ENCODE data around the gene GTF3C4.

GTF3C4 gene

GRCh38 chr9:132634327-132634726 lies 35.9 kb upstream of the GTF3C4 start:
- H3K36me3 ChIP-seq (ENCODE audit: control insufficient read depth, insufficient read depth, low read length): peaks cover 13% of the 10 kb centered on the region
- H3K9me3 ChIP-seq (ENCODE audit: control insufficient read depth, insufficient read depth, low read length): no peaks in the 10 kb centered on the region
- H3K27me3 ChIP-seq (ENCODE audit: control insufficient read depth, insufficient read depth, low read length): no peaks in the 10 kb centered on the region
- H3K4me1 ChIP-seq (ENCODE audit: control insufficient read depth, insufficient read depth, low read length): no peaks in the 10 kb centered on the region
- no peak overlapping the region for H3K9ac ChIP-seq (ENCODE audit: low read depth, low read length)
- no peak overlapping the region for H3K4me3 ChIP-seq (ENCODE audit: low read depth, low read length)

DNA sequence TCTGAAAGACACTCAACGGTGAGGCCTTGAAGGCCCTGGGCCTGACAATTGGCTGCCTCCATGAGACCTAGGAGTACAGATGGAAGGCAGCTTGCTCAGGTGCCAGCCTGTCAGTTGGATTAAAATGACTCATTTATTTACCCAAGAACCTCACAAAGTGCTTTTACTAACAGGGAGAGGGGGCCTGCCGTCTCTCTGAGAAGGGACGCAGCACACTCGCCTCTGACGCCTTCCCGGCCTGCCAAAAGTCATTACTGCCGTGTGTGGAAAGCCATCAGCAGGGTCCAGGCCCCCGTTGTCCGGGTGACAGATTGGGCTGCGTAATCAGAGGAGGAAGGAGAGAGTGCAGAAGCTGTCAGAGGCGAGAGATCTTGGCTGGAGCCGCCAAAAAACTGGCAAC lies 32.9 kb upstream of the GTF3C4 start:
- Histone ChIP-seq H3K36me3 (ENCODE audit: control insufficient read depth, insufficient read depth, low read length) (peaks cover 5% of the 10 kb centered on the region), H3K9ac (ENCODE audit: low read depth, low read length) (no peak overlapping the region), H3K4me1 (ENCODE audit: control insufficient read depth, insufficient read depth, low read length) (no peaks in the 10 kb centered on the region), H3K4me3 (ENCODE audit: low read depth, low read length) (no peak overlapping the region), H3K9me3 (ENCODE audit: control insufficient read depth, insufficient read depth, low read length) (no peaks in the 10 kb centered on the region), H3K27me3 (ENCODE audit: control insufficient read depth, insufficient read depth, low read length) (no peaks in the 10 kb centered on the region)

DNA sequence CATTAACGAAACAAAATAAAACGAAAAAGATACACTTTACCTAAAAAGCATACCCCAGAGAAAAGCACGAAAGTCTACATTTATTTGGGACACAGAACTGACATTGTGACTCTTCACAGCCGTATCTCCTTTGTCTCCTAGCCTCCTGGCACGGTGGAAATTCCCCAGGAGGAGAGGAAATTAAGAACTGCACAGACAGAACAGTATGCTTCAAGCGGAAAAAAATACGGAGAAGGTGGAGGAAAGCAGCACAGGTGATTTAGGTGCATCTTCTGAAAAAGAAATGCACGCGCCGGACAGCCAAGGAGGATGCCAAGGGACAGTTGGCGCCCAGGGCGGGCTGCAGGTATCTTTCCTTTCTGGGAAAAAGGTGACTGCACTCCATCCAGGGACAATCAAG lies 32.5 kb upstream of the GTF3C4 start:
- Histone ChIP-seq H3K4me3 (ENCODE audit: low read depth, low read length) (no peak overlapping the region), H3K9me3 (ENCODE audit: control insufficient read depth, insufficient read depth, low read length) (no peaks in the 10 kb centered on the region), H3K36me3 (ENCODE audit: control insufficient read depth, insufficient read depth, low read length) (peaks cover 5% of the 10 kb centered on the region), H3K4me1 (ENCODE audit: control insufficient read depth, insufficient read depth, low read length) (no peaks in the 10 kb centered on the region), H3K9ac (ENCODE audit: low read depth, low read length) (no peak overlapping the region), H3K27me3 (ENCODE audit: control insufficient read depth, insufficient read depth, low read length) (no peaks in the 10 kb centered on the region)

DNA sequence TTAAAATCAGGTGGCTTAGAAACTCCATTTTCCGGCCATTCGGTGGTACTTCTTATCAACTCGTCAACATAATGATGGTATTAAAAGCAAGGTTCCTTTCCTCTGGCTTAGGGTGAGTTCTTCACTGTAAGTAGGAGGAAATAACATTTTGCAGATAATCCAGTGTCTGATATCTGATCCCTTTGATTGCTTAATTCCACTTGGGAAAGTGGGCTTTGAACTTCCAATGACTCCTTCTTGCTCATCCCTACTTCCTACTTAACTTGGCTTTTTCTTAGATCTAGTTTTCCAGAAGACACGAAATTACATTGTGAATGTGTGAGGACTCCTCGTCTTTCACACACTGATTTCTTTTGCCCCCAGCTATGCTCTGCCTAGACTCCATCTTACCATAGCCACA lies 32.0 kb upstream of the GTF3C4 start:
- no peak overlapping the region for H3K4me3 ChIP-seq (ENCODE audit: low read depth, low read length)
- H3K36me3 ChIP-seq (ENCODE audit: control insufficient read depth, insufficient read depth, low read length): peaks cover 5% of the 10 kb centered on the region
- H3K9ac ChIP-seq (ENCODE audit: low read depth, low read length): no peak overlapping the region
- no peaks in the 10 kb centered on the region for H3K27me3 ChIP-seq (ENCODE audit: control insufficient read depth, insufficient read depth, low read length)
- no peaks in the 10 kb centered on the region for H3K4me1 ChIP-seq (ENCODE audit: control insufficient read depth, insufficient read depth, low read length)
- no peaks in the 10 kb centered on the region for H3K9me3 ChIP-seq (ENCODE audit: control insufficient read depth, insufficient read depth, low read length)

DNA sequence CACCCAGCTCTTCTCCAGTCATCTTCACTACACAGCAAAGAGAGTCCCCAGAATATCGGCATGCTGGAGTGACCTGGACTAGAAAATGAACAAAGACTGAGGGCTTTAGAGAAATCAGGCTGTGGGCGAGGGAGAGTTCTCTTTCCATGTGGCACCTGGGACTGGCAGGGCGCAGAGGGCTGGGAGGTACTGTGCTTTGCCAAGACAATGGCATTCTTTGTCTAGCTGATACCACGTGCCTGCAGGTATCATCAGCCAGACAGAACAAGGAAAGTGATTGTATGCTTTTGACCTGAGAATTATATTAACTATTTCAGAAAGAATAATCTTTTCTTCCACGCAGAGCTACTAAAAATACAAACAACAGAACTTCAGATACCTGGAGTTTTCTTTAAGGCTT lies 30.9 kb upstream of the GTF3C4 start:
- Histone ChIP-seq H3K4me1 (ENCODE audit: control insufficient read depth, insufficient read depth, low read length) (no peaks in the 10 kb centered on the region), H3K9me3 (ENCODE audit: control insufficient read depth, insufficient read depth, low read length) (no peaks in the 10 kb centered on the region), H3K4me3 (ENCODE audit: low read depth, low read length) (no peak overlapping the region), H3K9ac (ENCODE audit: low read depth, low read length) (no peak overlapping the region), H3K36me3 (ENCODE audit: control insufficient read depth, insufficient read depth, low read length) (peaks cover 5% of the 10 kb centered on the region), H3K27me3 (ENCODE audit: control insufficient read depth, insufficient read depth, low read length) (no peaks in the 10 kb centered on the region)

GRCh38 chr9:132641216-132641615 lies 29.0 kb upstream of the GTF3C4 start:
- no peak overlapping the region for H3K4me3 ChIP-seq (ENCODE audit: low read depth, low read length)
- no peaks in the 10 kb centered on the region for H3K9me3 ChIP-seq (ENCODE audit: control insufficient read depth, insufficient read depth, low read length)
- no peak overlapping the region for H3K9ac ChIP-seq (ENCODE audit: low read depth, low read length)
- peaks cover 15% of the 10 kb centered on the region for H3K36me3 ChIP-seq (ENCODE audit: control insufficient read depth, insufficient read depth, low read length)
- no peaks in the 10 kb centered on the region for H3K27me3 ChIP-seq (ENCODE audit: control insufficient read depth, insufficient read depth, low read length)
- H3K4me1 ChIP-seq (ENCODE audit: control insufficient read depth, insufficient read depth, low read length): no peaks in the 10 kb centered on the region

GRCh38 chr9:132644251-132644650 lies 26.0 kb upstream of the GTF3C4 start:
- no peaks in the 10 kb centered on the region for H3K9me3 ChIP-seq (ENCODE audit: control insufficient read depth, insufficient read depth, low read length)
- no peak overlapping the region for H3K9ac ChIP-seq (ENCODE audit: low read depth, low read length)
- no peaks in the 10 kb centered on the region for H3K27me3 ChIP-seq (ENCODE audit: control insufficient read depth, insufficient read depth, low read length)
- H3K4me1 ChIP-seq (ENCODE audit: control insufficient read depth, insufficient read depth, low read length): no peaks in the 10 kb centered on the region
- no peak overlapping the region for H3K4me3 ChIP-seq (ENCODE audit: low read depth, low read length)
- H3K36me3 ChIP-seq (ENCODE audit: control insufficient read depth, insufficient read depth, low read length): peaks cover 35% of the 10 kb centered on the region

GRCh38 chr9:132645306-132645705 lies 25.0 kb upstream of the GTF3C4 start:
- no peak overlapping the region for H3K9ac ChIP-seq (ENCODE audit: low read depth, low read length)
- H3K4me1 ChIP-seq (ENCODE audit: control insufficient read depth, insufficient read depth, low read length): no peaks in the 10 kb centered on the region
- H3K9me3 ChIP-seq (ENCODE audit: control insufficient read depth, insufficient read depth, low read length): no peaks in the 10 kb centered on the region
- peaks cover 35% of the 10 kb centered on the region for H3K36me3 ChIP-seq (ENCODE audit: control insufficient read depth, insufficient read depth, low read length)
- H3K27me3 ChIP-seq (ENCODE audit: control insufficient read depth, insufficient read depth, low read length): no peaks in the 10 kb centered on the region
- no peak overlapping the region for H3K4me3 ChIP-seq (ENCODE audit: low read depth, low read length)

DNA sequence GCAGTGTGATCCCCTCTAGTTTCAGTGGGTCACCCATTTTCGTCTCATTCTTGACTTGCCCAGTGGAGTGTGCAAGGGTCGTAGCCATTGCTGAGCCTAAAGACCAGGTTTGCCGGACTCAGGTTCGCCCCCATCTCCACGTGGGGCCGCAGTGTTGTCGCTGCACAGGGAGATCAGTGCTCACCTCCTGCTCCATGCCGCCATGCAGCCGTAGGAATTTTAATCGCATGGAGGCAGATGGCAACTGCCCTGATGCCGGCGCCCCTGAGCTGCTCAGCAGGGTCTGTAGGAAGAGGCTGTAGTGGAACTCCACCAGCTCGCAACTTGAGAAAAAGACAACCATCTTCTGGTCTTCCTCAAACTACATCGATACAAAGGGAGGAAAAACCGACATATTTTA lies 24.6 kb upstream of the GTF3C4 start:
- peaks cover 35% of the 10 kb centered on the region for H3K36me3 ChIP-seq (ENCODE audit: control insufficient read depth, insufficient read depth, low read length)
- H3K4me3 ChIP-seq (ENCODE audit: low read depth, low read length): no peak overlapping the region
- no peaks in the 10 kb centered on the region for H3K9me3 ChIP-seq (ENCODE audit: control insufficient read depth, insufficient read depth, low read length)
- no peak overlapping the region for H3K9ac ChIP-seq (ENCODE audit: low read depth, low read length)
- no peaks in the 10 kb centered on the region for H3K4me1 ChIP-seq (ENCODE audit: control insufficient read depth, insufficient read depth, low read length)
- H3K27me3 ChIP-seq (ENCODE audit: control insufficient read depth, insufficient read depth, low read length): no peaks in the 10 kb centered on the region

DNA sequence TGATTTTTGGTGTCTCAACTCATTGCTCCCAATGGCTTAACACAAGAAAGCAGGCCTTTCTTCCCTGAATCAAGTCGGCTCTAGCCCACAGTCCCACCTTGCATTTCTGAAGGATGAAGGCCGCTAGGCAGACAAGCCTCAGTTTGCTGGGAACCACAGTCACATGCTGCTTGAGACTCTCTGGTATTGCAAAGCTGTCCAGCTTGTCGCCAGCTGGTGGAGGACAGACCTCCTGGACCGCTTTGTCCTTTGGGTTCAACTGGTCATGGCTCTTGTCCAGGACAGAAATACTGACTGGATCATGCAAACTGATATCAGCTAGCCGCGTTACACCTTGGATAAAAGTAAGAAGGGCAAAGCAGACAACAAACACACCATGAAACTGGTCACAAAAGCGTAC lies 23.5 kb upstream of the GTF3C4 start:
- Histone ChIP-seq H3K27me3 (ENCODE audit: control insufficient read depth, insufficient read depth, low read length) (no peaks in the 10 kb centered on the region), H3K9me3 (ENCODE audit: control insufficient read depth, insufficient read depth, low read length) (no peaks in the 10 kb centered on the region), H3K9ac (ENCODE audit: low read depth, low read length) (no peak overlapping the region), H3K36me3 (ENCODE audit: control insufficient read depth, insufficient read depth, low read length) (peaks cover 33% of the 10 kb centered on the region), H3K4me1 (ENCODE audit: control insufficient read depth, insufficient read depth, low read length) (no peaks in the 10 kb centered on the region), H3K4me3 (ENCODE audit: low read depth, low read length) (no peak overlapping the region)

- Histone ChIP-seq H3K9me3 (ENCODE audit: control insufficient read depth, insufficient read depth, low read length) (no peaks in the 10 kb centered on the region), H3K4me1 (ENCODE audit: control insufficient read depth, insufficient read depth, low read length) (no peaks in the 10 kb centered on the region), H3K27me3 (ENCODE audit: control insufficient read depth, insufficient read depth, low read length) (no peaks in the 10 kb centered on the region), H3K9ac (ENCODE audit: low read depth, low read length) (no peak overlapping the region), H3K4me3 (ENCODE audit: low read depth, low read length) (no peak overlapping the region), H3K36me3 (ENCODE audit: control insufficient read depth, insufficient read depth, low read length) (peaks cover 34% of the 10 kb centered on the region)
Measured at GRCh38 chr9:132647355-132647754, 22.9 kb upstream of the GTF3C4 start.

GRCh38 chr9:132647806-132648205 lies 22.5 kb upstream of the GTF3C4 start:
- Histone ChIP-seq H3K27me3 (ENCODE audit: control insufficient read depth, insufficient read depth, low read length) (no peaks in the 10 kb centered on the region), H3K36me3 (ENCODE audit: control insufficient read depth, insufficient read depth, low read length) (peaks cover 35% of the 10 kb centered on the region), H3K9ac (ENCODE audit: low read depth, low read length) (no peak overlapping the region), H3K4me1 (ENCODE audit: control insufficient read depth, insufficient read depth, low read length) (no peaks in the 10 kb centered on the region), H3K9me3 (ENCODE audit: control insufficient read depth, insufficient read depth, low read length) (no peaks in the 10 kb centered on the region), H3K4me3 (ENCODE audit: low read depth, low read length) (no peak overlapping the region)

- no peak overlapping the region for H3K9ac ChIP-seq (ENCODE audit: low read depth, low read length)
- H3K36me3 ChIP-seq (ENCODE audit: control insufficient read depth, insufficient read depth, low read length): peaks cover 35% of the 10 kb centered on the region
- no peaks in the 10 kb centered on the region for H3K9me3 ChIP-seq (ENCODE audit: control insufficient read depth, insufficient read depth, low read length)
- H3K4me3 ChIP-seq (ENCODE audit: low read depth, low read length): no peak overlapping the region
- H3K27me3 ChIP-seq (ENCODE audit: control insufficient read depth, insufficient read depth, low read length): no peaks in the 10 kb centered on the region
- no peaks in the 10 kb centered on the region for H3K4me1 ChIP-seq (ENCODE audit: control insufficient read depth, insufficient read depth, low read length)
Measured at GRCh38 chr9:132648283-132648682, 22.0 kb upstream of the GTF3C4 start.
